ENCODE measurements around the gene PTGER3.

The PTGER3 gene

DNA sequence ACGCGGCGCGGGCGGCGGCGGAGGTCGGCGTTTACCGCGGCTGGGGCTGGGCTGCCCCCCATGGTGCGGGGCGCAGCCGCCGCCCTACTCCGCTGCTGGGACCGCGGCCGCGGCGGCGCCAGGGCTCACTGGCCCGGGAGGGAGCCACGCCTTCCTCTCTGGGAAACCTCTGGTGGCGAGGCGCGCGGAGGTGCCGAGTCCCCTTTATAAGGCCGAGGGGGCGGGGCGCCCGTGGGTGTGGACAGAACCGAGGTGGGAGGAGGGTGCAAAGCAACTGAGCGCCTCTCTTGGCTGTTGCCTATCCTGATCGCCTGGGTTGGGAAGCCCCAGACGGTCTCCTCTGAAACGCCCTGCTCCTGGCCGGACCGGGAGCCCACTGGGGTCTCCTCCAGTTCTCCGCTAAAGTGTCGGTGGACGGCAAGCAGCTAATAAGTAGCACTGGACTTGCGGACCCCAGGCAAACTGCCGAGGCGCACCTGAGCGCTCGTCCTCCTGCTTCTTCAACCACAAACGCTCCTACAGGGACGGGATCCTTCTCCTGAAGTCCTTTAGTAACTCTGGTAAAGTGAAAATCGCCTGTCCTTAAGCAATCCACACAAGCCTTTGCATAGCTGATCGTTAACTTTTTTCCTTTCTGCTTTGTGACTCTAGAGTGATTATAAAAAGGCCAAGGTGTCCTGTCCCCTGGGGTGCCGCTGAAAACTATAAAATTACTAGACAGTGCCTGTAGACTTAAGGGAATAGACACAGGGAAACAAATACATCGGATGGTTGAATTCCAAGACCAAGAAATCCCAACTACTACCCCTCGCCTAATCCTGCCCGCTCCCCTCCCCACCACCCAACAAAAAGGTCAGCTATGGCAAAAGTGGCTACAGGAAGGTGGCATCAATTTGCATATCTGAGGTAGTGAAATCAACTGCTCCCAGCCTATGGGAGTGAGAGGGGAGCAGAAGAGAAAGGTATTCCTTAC, at the start of gene PTGER3:
Gene PTGER3, minus strand, starts transcription at position 182 of the 973 bp plus-strand sequence. CDS start 239 bp downstream, outside the sequence.
- H3K4me3 ChIP-seq (ENCODE audit: low read depth, low read length): peak within 1 kb of the TSS; percentile 45
- no peak for DNase-seq (ENCODE audit: low read depth)

DNA sequence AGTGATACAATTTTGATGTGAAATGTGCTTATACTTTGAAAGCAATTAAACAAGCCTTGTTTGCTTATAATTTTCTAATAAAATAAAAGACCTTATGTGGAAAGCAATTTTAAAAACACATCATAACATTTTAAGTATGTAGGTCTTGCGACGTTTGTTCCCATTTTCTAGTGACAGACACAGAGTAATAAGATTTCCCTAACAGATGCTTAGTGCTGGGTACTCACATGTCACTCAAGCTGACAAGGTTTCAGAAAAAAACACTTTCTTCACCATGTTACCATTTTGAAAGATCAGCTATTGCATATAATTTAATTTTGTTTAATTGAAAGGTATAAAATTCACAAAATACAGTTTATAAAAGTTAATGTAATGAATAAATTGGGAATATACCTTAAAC, 47.3 kb upstream of the PTGER3 start:
- DNase-seq (ENCODE audit: low read depth): no peak
- H3K4me3 ChIP-seq (ENCODE audit: low read depth, low read length): no peak overlapping the region

DNA sequence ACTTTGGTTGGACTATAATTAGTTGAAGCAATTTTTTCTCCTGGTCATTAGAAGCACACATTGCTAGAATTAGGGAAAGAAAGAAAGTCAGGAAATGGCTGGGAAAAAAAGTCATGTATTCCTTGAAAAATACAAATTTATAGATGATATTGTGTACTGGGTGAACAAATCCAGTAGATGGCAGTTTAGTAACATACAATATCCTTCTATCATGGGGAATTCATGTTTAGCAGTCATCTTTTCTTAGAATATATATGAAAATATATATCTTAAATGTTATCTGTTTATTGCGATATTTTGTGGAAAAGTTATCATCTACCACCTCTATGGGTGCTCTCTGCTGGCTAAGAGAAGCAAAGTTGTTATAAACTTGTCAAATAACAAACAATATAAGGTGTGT, 46.3 kb upstream of the PTGER3 start:
- no peak for DNase-seq (ENCODE audit: low read depth)
- H3K4me3 ChIP-seq (ENCODE audit: low read depth, low read length): no peak overlapping the region

DNA sequence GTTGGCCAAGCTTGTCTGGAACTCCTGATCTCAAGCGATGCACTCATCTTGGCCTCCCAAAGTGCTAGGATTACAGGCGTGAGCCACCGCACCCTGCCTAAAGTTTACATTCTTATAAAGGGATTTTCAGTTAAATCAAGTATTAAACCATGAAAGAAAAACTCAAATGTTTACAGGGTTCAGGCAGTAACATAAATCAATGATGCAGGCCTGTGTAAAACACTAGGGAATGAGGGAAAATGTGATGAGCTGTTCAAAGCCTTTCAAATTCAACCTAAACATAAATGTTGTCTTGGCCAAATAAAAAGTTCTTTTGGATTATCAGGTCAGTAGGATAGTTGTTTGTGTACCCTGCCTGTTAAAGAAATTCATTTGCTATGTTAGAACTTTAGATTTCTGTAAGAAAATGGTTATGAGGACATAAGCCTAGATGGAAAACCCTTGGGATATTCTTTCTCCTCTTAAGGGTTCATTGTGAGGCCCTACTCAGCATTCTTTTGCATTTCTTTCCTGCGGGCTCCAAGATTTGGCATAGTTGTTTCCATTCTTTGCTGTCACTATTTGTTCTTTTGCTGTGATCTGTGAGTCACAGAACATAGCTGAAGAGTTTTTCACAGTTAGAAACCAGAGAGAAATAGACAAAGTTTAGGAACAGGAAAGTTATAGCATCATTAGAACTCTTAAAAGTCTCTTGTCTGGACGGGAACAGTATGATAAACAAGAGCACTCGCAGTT, 42.1 kb upstream of the PTGER3 start:
- DNase-seq (ENCODE audit: low read depth): peak; percentile 80
- no peak overlapping the region for H3K4me3 ChIP-seq (ENCODE audit: low read depth, low read length)

DNA sequence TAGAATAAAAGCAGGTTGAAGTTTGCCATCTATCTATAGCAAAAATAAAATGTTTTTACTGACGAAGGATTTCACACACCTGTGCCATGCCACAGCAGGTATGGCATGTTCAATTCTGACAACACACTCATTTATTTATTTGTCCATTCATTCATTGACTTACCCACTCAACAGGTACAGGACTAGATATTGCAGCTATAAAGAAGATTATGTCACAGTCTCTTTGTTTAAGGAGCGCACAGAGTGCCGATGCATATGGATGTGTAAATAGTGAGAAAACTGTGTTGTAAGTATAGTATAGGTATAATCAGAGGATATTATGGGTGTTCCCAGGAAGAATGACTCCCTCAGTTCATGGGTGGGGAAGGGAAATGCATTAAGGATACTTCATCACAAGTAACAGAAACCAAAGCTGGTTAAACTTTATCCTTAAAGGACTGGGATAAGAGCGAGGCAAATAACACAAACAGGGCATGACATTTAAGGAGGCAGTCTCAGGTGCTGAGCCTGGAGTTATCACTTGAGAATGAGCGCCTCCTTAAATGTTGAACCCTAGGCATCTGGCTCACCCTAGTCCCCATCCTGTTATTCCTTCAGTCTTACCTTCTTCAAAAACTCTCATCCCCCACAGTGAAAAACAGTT, 41.1 kb upstream of the PTGER3 start:
- DNase-seq (ENCODE audit: low read depth): no peak
- no peak overlapping the region for H3K4me3 ChIP-seq (ENCODE audit: low read depth, low read length)

DNA sequence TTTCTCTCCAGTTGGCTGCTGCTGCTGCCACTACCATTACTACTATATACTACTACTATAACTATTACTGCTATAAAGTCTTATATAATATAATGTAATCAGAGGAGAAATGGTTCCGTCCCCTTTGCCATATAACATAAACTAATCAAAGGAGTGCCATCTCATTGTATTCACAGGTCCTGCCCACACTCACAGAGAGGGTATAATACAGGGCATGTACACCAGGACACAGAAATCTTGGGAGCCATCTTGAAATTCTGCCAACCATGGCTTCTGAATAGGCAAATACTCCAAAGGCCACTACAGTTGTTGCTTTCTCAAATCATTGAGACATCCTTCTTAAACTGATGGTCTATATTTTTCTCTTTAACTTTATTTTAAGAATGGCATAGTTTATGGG, 40.1 kb upstream of the PTGER3 start:
- H3K4me3 ChIP-seq (ENCODE audit: low read depth, low read length): no peak overlapping the region
- no peak for DNase-seq (ENCODE audit: low read depth)

DNA sequence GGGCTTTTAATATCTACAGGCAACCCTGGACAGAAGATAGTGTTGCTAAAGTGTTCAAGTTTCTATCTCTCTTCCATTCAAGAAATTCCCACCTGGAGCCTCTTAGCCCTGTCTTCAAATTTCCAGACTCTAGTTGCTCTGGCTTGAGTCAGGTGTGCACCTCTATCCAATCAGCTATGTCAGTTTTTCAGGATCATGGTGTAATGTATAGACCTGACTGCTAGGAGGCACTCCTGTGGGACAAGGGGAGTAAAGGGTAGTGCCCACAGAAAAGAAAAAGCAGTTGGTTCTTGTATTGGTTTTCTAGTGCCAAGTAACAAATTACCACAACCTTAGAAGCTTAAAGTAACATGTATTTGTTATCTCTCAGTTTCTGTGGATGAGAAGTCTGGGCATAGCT, 39.4 kb upstream of the PTGER3 start:
- no peak for DNase-seq (ENCODE audit: low read depth)
- no peak overlapping the region for H3K4me3 ChIP-seq (ENCODE audit: low read depth, low read length)

DNA sequence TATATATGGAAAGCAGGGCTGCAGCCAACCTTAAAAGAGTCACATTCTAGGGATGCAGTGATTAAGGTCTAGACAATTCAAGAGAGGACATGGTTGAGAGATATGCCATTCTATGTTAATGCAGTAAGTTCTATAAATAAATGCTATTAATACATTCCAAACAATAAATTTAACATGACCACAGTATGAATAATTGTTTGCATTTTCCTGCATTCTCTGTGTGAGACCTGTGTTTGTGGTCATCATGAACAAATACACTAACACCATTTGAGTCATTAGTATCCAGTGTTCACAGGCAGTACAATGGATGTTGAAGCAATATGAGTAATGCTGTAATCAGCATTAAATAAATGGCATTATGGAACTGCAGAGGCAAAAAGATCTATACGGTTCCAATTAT, 38.7 kb upstream of the PTGER3 start:
- DNase-seq (ENCODE audit: low read depth): peak; percentile 41
- no peak overlapping the region for H3K4me3 ChIP-seq (ENCODE audit: low read depth, low read length)

DNA sequence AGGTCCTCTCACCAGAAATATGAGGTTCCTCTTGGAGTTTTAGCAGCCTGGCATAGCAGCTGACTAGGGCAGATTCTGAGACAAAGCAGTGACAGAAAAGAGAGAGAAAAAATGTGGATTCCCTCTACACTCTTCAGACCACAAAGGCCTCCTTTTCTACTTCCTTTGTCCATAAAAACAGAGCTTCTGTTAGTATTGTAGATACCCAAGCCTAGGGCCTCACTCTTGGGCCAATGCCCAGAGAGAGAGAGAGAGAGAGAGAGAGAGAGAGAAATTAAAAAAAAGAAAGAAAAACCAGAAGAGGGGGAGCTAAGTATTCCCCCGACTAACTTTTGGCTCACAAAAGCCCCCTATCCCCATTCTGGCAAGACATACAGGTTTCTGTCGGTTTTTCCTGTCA, 35.7 kb upstream of the PTGER3 start:
- no peak for DNase-seq (ENCODE audit: low read depth)
- H3K4me3 ChIP-seq (ENCODE audit: low read depth, low read length): no peak overlapping the region

DNA sequence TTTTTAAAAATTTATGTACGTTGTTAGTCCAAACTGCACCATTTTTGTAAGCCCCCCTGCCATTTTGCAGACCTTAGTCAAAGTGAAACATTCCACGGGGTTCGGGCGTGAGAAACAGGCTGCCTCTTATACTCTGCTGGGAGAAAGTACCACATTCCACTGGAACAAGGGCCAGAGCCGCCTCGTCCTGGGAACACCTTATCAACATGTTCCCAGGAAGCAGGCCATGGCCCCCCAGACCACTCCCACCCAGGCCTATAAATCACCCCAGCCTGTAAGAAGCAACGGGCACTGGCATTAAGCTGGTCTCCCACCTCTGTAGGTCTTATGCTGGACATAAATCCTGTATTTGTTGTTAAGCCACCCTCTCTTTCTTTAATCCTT, 34.1 kb upstream of the PTGER3 start:
- H3K4me3 ChIP-seq (ENCODE audit: low read depth, low read length): peak overlapping the region; percentile 68
- no peak for DNase-seq (ENCODE audit: low read depth)

DNA sequence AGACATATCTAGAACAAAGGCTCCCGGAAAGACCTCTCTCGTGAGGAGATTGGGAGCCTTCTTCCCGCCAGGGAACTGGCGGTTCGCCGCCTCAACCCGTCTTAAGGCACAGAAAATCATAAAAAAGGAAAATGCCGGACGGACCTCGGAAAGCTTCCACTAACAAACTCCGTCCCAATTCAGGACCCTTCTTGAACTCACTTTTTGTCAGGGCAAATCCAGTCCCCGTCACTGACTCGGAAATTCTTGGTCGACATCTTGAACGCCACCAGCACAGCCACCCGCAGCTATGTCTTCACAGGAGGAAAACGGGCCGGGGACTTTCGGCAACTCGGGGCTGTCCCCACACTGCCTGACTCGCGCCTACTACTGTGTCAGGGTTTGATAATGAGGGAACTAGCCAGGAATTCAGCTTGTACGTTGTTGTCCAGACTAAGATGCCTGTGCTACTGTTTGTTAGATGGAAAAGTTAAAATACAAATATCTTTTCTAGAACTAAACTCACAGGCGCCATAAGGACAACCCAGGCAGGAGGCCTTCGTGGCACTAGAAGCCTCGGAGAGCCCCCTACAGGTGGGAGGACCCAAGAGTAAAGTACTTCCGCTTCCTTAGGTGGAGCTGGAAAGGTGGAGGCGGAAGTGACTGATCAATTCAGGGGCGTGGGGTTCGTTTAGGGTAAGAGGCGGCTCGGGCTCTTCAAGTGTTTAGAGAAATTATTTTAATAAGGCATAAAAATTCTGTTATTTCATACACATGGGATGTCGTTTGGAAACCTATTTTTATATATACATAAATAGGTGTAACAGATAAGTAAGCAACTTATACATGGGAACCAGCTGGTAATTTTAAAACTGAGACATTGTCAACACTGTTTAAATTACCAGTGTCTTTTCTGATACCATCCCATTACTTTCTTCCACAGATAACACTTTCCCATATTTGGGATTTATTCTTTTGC, 33.4 kb upstream of the PTGER3 start, which contains the start of gene ZRANB2:
Gene ZRANB2, minus strand, starts transcription at position 297 of the 958 bp plus-strand sequence. Its CDS starts 40 bp downstream, at position 257.
- H3K4me3 ChIP-seq (ENCODE audit: low read depth, low read length): peak within 1 kb of the TSS; percentile 68
- DNase-seq (ENCODE audit: low read depth): peak; percentile 88

DNA sequence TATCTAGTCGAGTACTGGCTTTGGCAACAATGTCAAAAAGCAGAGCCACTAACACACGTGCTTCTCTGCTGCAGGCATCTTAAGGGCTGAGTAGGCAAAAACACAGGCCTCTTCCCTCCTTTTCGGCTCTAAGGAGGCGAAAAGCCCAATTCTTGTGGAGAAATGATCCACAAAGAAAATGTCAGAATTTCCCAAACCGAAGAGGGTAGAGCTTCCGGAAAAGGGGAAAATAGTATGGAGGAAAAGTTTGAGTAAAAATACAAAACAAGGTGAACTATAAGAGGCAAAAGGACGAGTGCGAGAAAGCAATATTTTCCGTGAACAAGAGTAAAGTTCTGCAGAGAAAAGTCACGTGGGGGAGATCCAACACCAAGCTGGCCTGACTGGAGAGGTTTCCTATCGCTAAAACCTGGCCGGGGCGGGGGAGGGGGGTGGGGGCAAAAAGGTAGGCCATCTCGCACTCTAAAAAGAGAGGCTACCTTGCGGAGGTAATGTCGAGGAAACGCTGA, 32.7 kb upstream of the PTGER3 start:
- no peak for DNase-seq (ENCODE audit: low read depth)
- H3K4me3 ChIP-seq (ENCODE audit: low read depth, low read length): peak overlapping the region; percentile 68

DNA sequence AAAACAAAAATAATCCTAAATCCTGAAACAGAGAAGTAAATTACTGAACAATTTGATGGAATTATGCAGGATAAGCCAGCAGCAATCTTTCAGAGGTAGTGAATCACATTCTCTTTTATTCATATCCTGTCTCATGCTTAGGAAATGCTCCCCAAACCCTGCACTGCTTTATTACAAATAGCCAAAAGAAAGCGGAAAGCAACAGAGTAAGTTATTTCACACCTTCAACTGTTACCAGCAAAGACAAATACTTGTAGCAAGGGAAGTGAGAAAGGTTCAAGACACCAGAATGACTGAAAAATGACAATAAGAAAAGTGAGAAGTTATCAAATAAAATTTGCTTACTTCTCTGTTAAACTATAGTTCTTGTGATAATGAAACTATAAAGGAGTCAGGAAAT, 27.1 kb upstream of the PTGER3 start:
- no peak overlapping the region for H3K4me3 ChIP-seq (ENCODE audit: low read depth, low read length)
- no peak for DNase-seq (ENCODE audit: low read depth)

DNA sequence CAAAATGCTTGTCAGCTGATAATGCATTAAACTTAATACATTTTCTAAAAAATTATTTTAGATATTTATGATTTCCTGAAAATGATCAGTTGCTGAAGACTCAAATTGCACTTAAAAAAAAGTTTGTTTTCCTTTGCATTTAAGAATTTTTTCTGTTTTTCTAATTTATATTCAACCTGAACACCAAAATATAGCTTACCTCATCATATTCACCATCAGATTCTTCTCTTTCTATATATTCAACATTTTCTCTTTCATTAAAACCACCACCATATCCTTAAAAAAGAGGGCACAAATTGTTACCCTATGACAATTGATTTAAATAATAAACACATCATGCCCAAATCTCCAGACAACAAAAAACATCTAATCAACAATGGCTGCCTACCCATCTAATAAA, 24.7 kb upstream of the PTGER3 start:
- no peak overlapping the region for H3K4me3 ChIP-seq (ENCODE audit: low read depth, low read length)
- DNase-seq (ENCODE audit: low read depth): no peak

DNA sequence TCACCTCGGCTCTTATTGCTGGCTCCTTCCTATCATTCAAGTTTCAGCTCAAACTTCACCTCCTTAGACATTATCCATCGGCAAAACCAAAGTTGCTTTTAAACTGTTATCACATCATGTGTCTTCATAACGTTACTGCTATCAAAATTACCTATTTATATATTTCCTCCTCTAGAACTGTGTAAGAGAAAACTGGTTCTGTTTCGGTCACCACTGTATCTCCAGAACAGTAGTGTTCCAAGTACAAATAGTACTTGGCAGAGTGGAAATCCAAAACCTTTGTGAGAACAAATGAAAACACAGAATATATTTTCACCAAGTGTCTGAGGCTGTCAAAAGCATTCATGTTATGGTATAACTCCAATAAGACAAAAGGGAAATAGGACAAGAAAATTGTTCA, 24.1 kb upstream of the PTGER3 start:
- H3K4me3 ChIP-seq (ENCODE audit: low read depth, low read length): no peak overlapping the region
- DNase-seq (ENCODE audit: low read depth): no peak

DNA sequence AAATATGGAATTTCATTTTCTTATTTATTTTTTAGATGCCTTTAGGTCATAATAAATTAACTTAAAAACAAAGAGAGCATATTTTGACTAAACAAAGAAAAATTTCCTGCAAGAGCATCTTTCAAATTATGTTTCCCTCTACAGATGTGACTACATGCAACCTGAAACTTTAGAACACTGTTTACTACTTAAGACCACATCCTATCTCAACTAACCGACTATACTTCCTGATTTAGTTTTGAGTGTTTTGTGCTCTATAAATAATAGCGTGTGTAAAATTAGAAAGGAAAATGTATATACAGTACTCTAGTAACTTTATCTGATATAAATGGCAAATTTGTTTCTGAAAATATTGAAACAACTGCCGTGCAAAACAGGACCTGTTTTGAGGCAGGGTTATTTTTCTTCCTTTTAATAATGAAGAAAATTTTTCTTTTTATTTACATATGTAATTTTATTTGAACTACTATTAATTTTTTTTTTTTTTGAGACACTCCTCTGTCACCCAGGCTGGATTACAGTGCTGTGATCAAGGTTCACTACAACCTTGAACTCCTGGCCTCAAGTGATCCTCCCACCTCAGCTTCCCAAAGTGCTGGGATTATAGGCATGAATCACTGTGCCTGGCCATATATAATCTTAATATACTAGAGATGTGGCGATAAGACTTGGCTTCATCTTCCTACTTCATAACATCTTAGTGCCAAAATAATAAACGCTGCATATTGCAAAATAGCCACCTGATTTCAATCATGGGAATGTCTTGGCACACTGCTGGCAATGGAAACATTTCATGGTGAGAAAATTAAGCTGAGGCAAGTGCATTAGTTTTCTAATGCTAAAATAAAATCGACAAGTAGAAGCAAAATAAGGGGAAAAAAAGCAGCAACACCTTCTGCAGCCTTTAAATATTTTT, 21.0 kb upstream of the PTGER3 start:
- DNase-seq (ENCODE audit: low read depth): no peak
- H3K4me3 ChIP-seq (ENCODE audit: low read depth, low read length): no peak overlapping the region

DNA sequence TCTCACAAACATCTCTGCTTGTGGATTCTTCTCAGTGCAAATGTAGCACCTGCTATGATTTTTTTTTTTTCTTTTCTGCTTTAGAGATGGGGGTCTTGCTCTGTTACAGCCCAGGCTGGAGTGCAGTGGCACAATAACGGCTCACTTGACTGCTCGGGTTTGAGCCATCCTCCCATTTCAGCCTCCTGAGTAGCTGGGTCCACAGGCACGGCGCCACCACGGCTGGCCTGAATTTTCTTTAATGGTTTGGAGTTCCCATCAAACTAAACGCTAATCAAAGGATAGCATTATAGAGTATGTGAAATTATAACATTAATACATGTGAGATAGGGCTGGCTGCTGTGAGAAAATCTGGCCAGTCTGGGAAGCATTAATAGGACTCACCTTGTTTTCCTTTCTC, 7.2 kb upstream of the PTGER3 start:
- no peak overlapping the region for H3K4me3 ChIP-seq (ENCODE audit: low read depth, low read length)
- no peak for DNase-seq (ENCODE audit: low read depth)

DNA sequence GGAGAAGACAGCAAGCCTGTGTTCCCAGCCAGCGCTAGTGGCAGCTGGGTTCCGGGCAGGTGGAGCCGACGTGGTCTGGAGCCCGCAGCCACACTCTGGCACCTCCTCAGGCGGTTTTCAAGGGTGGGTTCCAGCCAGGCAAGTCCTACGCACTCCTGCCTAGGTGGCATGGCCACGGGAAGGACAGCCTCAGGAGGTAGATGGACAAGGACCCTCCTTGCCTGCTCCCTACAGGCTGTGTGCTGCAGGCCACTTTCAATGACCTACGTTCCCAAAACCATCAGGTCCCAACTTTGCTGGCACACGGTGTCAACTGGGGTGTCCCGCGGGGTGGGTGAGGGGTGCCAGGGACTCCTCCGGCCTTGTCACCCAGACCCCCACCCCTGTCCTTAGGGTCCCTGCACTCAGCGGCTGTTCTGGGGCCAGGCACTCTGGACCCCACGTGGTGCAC, 6.7 kb upstream of the PTGER3 start:
- DNase-seq (ENCODE audit: low read depth): no peak
- H3K4me3 ChIP-seq (ENCODE audit: low read depth, low read length): no peak overlapping the region
